ENCODE results near the gene CLDN7.

CLDN7 gene

DNA sequence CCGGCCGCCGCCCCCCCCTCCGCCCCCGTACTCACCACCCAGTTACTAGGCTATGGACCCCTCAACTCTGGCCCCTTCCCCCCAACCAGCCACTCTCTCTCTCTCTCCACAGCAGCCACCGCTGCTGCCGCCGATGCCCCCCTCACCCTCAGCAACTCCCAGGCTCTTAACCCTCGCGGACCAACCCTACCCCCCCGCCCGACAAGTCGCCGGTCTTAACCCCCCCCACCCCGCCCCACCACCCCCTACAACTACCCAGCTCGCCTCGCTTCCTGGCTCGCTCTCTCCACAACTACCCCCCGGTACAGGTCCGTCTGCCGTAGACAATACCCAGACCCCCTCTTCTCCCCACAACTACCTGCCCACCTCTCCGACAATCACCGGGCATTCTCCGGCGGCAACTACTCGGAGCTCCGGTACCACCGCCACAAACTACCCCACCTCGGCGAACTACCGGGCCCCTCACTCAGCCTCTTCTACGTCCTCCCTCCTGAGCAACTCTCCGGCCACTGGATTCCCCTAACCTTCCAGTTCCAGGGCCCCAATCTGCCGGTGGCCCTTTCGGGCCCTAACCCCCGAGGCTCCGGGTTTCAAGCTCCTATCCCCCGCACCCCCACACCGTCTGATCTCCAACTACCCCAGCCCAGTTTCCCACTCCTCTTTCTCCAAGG is 23.7 kb downstream of the CLDN7 start:
- no peak for DNase-seq (ENCODE audit: low read depth, low spot score)

GRCh38 chr17:7237761-7238419 is 24.4 kb downstream of the CLDN7 start:
- no peak for DNase-seq (ENCODE audit: low read depth, low spot score)

DNA sequence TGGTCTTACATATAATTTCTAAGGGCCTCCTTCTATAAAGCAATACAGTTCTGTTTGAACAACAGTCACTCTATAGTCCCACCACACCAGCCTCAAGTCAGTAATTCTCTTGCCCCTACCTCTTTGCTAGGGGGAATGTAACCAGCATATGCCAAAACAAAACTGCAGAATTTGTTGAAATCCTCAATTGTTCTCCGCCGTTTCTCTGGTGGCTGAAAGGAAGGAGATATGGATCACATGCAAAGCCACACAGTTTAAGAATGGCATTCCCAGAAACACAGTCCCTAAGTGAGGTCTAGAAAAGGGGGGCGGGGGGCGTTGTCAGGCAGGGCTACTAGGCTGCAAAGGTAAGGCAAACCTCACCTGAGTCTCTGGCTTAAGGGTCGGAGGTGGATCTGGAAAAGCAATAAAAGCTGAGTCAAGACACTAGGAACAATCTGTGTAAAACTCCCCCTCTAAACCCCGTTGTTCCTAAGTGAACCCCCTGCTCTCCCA is 25.0 kb downstream of the CLDN7 start:
- no peak for DNase-seq (ENCODE audit: low read depth, low spot score)

- no peak for DNase-seq (ENCODE audit: low read depth, low spot score)
Measured at GRCh38 chr17:7236808-7237207, 25.5 kb downstream of the CLDN7 start.

DNA sequence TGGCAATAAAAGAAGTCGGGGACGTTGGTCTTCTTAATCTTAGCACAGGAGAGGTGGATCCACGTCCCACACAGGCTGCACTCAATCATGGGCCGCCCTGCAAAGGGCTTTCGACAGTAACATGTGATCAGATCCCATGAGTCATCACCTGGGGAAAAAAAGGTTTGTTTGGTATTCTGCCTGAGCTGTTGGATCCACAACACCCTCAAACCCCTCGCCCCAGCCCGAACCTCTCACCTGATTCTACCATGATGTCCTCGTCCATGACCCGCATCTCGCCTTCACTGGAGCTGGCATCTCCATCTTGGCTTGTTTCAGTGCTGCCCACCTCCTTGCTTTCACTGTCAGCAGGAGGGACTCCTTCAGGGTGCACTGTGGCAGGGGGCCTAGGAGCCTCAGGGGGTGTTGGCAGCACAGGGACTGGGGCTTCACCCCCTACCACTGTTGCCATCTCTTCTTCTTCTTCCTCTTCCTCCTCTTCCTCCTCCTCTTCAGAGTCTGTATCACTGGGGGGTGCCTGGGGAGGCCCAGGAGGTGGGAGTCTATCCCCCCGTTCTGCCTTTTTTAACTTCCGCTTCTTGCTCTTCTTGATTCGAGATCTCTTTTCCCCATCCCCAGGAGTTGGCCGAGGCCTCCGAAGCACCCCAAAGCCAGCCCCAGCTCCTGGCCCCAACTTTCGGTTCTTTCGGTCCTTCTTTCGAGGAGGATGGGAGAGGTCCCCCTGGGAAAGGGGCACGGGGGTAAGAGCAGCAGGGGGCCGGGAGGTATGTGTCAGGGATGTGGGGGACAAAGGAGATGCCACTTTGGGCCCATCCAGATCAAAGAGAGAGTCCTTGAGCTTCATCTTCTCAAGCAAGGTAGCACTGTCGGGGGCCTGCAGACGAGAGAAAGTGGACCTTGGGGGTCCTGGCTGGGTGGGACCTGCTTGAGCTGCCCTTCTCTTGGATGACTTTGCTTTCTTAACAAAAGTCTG is 26.3 kb downstream of the CLDN7 start:
- no peak for DNase-seq (ENCODE audit: low read depth, low spot score)

DNA sequence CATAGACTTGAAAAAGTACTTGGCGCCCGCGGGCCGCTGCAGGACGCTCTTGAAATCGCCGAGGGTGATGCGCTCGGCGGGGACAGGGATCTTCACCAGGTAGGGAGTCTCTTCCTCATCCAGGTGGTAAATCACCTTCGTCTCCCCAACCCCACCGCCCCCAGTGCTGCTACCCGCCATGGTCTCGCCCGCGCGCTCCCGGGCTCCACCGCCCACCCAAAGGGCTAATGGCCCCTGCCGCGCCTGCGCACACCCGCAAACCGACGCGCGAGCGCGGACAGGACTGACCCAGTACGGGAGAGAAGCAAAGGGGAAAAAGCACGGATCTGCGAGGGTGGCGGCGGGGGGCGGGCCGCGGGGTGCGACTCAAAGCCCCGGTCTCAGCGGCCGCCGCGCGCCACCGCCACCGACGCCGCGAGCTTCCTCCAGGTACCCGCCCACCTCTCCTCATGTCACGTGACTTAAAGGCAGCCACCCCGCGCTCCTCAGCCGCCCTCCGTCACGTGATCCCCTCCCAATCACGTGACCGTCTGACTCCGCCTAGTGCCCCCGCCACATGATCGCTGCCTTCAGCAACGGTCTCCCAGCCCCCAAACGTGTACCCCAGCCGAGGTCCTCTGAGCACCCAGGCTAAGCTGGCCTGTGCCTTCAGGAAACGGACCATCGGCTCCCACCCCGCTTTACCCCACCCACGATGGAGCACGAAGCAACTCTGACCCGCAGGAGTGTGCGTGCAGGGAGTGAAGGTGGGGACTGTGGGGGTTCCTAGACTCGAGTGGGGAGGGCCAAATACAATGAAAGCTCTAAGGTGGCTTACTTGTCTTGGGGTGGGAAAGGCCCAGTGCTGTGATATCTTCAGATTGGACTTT is 28.0 kb downstream of the CLDN7 start, which contains the start of gene DVL2:
Gene DVL2 (minus strand): TSS at position 435 of the 869 bp plus-strand sequence. CDS start 255 bp downstream, at position 180.
- peak; percentile 85 for DNase-seq (ENCODE audit: low read depth, low spot score)

GRCh38 chr17:7233701-7234082 is 28.6 kb downstream of the CLDN7 start:
- no peak for DNase-seq (ENCODE audit: low read depth, low spot score)

DNA sequence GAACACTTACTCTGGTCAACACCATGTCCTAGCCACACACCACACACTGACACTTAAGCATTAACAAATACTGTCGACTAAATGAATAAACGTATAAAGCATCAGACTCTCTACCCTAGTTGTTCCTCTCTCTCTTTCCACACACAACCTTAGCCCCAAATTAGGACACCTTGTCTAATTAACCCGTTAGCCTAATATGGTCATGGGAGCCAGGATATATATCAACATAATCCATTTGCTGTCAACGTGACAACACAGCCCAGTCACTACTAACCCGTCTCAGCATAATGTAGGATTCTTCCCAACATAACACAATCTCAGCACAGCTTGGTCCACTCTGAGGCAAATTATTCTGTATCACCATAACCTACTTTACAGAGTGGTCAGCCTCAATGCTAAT is 30.2 kb downstream of the CLDN7 start:
- DNase-seq (ENCODE audit: low read depth, low spot score) = no peak

GRCh38 chr17:7229504-7229903 is 32.8 kb downstream of the CLDN7 start:
- no peak for DNase-seq (ENCODE audit: low read depth, low spot score)

DNA sequence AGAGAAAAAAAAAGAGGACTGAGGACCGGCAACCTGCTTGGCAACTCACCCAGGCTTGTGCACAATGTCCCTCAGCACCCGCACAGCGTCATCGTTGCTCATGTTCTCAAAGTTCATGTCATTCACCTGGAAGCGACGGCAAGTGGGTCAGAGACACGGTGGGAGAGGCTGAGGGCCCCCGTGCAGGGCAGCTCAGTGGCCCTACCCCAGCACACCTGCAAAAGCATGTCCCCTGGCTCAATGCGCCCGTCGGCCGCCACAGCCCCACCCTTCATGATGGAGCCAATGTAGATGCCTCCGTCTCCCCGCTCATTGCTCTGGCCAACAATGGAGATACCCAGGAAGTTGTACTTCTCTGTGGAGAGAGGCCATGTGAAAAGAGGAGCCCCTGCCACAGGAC is 33.4 kb downstream of the CLDN7 start:
- DNase-seq (ENCODE audit: low read depth, low spot score) = no peak

DNA sequence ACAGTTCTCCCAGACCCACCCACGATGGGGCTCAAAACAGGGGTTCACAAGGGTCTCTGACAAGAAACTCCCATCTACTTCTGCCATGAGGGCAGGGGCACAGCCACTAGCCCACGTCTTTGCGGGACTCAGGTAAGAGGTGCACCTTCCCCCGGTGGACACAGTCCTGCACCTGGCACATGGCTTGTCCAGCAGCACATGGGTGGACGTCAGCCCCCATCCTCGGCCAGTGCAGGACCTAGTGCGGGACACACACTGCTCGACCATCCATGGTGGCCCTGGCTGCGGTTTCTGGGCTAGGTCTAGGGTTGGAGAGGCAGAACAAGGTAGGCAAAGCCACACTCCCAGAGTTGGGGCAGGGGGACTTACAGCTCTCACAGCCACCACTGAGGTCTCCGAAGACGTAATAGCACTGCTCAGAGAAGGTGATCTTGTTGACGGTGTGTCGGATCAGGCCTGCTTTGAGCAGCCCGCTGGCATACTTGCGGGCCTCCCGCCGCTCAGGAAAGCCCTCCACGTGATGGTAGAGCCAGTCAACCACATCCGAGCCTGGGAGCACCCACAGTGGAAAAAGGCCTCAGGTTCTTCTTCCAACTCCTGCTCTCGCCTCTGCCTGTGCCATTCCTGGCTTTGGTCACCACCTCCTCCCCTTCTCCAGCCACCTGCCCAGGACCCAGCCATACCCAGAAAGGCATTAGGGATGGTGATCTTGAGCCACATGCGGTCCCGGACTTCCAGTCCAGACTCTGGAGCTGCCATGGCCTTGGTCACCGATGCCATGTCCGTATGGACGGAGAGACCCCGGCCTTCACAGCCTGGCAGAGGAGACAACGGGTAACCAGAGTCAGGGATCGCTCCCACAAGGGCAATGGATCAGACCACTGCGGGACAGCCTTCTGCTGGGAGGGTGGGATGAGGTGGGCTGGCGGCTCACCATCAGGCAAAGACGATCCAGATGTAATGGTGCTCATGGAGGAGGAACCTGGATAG is 35.3 kb downstream of the CLDN7 start:
- no peak for DNase-seq (ENCODE audit: low read depth, low spot score)

DNA sequence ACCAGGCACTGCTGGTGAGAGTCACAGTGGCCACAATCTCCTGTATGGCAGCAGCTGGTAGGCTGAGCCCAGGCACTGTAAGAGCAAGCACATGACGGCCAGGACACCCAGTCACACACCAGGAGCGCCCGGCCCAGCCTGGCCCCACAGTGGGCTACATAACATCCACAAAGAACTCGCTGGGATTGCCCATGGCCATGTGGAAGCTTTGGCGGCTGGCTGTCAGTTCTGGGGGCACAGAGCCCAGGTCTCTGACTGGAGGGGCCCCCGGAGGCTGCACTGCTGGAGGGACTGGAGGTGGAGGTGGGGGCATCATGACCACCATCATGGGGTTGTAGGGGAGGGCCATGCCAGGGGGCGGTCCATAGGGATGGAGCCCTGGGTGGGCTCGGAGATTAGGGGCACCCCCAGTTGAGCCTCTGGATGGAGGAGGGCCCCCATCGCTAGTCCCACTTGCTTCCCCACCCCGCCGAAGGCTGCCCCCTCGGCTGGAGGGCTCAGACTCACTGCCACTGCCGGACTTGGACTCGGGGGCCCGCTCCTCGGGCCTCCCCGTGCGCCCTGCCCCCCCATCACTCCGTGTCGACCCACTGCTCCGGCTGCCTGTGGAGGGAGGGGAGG is 36.5 kb downstream of the CLDN7 start:
- no peak for DNase-seq (ENCODE audit: low read depth, low spot score)

GRCh38 chr17:7224661-7225111 is 37.6 kb downstream of the CLDN7 start:
- DNase-seq (ENCODE audit: low read depth, low spot score) = no peak

- no peak for DNase-seq (ENCODE audit: low read depth, low spot score)
Measured at GRCh38 chr17:7224110-7224509, 38.2 kb downstream of the CLDN7 start.

- DNase-seq (ENCODE audit: low read depth, low spot score) = no peak
Measured at GRCh38 chr17:7223375-7223774, 38.9 kb downstream of the CLDN7 start.

GRCh38 chr17:7222972-7223292 is 39.3 kb downstream of the CLDN7 start:
- DNase-seq (ENCODE audit: low read depth, low spot score) = no peak

DNA sequence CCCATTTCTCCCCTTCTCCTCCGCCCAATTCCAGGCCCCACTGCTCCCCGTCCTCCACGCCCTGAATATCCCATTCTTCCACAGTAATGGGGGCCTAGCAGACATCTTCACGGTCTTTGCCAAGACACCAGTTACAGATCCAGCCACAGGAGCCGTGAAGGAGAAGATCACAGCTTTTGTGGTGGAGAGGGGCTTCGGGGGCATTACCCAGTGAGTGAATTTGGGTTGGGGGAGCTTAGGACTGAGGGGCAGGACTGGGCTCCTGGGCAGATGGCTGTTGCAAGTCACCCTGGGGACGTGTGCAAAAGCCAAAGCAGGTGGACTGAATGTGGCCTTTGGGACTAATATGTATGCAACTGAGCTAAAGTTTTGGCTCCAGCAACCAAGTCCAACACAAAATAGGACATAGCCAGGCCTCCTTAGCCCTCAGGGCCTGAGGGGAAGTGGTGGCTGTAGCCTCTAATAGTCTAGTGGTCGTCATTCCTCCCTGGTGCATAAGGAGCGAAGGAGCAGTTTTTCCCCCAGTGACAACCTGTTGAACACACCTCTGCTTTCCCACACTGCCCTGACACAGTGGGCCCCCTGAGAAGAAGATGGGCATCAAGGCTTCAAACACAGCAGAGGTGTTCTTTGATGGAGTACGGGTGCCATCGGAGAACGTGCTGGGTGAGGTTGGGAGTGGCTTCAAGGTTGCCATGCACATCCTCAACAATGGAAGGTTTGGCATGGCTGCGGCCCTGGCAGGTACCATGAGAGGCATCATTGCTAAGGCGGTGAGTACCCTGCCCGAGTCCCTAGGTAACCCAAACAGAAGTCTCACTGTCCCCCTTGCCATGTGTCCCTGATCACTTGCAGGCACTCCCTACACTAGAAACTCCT is 39.9 kb downstream of the CLDN7 start:
- no peak for DNase-seq (ENCODE audit: low read depth, low spot score)

- no peak for DNase-seq (ENCODE audit: low read depth, low spot score)
Measured at GRCh38 chr17:7221278-7222092, 40.8 kb downstream of the CLDN7 start.

Measured in smooth muscle cell of the brain vasculature (primary cell).